ENCODE results near the gene PLAGL2.
"Not testable (repeated sequence)": the region's sequence is repeated elsewhere in the genome, so short reads cannot be mapped to it uniquely, and the experiment has no call there.

PLAGL2 gene

GRCh38 chr20:32207626-32208498, at the start of gene PLAGL2, which contains the start of gene POFUT1:
TSS of gene PLAGL2 (minus strand) at chr20:32207743. CDS start at chr20:32202178, 5,565 bp downstream.
TSS of gene POFUT1 (plus strand) at chr20:32207880. CDS start at chr20:32207942, 62 bp downstream.
- peak; percentile 18 for DNase-seq (ENCODE audit: low read depth)
- H3K4me3 ChIP-seq (ENCODE audit: low read depth, low read length) = peak within 1 kb of the TSS; percentile 80
- TF ChIP-seq, protein P1, sequence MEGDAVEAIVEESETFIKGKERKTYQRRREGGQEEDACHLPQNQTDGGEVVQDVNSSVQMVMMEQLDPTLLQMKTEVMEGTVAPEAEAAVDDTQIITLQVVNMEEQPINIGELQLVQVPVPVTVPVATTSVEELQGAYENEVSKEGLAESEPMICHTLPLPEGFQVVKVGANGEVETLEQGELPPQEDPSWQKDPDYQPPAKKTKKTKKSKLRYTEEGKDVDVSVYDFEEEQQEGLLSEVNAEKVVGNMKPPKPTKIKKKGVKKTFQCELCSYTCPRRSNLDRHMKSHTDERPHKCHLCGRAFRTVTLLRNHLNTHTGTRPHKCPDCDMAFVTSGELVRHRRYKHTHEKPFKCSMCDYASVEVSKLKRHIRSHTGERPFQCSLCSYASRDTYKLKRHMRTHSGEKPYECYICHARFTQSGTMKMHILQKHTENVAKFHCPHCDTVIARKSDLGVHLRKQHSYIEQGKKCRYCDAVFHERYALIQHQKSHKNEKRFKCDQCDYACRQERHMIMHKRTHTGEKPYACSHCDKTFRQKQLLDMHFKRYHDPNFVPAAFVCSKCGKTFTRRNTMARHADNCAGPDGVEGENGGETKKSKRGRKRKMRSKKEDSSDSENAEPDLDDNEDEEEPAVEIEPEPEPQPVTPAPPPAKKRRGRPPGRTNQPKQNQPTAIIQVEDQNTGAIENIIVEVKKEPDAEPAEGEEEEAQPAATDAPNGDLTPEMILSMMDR (IDR thresholded peaks at IDR 0.05; ENCODE audit: control insufficient read depth, extremely low read depth, insufficient read depth) = peak; percentile 52

GRCh38 chr20:32252189-32252588, 44.6 kb upstream of the PLAGL2 start:
- no peak overlapping the region for H3K4me3 ChIP-seq (ENCODE audit: low read depth, low read length)
- DNase-seq (ENCODE audit: low read depth) = no peak
- TF ChIP-seq, protein P1 (IDR thresholded peaks at IDR 0.05; ENCODE audit: control insufficient read depth, extremely low read depth, insufficient read depth) = no peak

DNA sequence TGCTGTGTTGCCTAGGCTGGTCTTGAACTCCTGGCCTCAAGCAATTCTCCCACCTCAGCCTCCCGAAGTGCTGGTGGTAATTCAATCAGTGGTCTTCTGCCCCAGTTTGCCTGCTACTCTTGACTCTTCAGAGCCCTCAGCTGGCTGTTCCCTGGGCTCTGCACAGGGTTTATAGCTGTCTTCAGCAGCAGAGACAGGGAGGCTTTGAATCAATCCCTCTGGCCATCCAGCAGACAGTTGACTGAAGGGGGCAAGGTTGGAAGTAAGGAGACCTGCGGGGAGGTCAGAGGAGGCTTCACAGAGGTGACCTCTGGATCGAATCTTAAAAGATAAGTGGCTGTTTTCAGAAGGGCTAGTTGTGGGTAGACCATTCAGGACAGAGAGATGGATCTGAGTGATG, 43.9 kb upstream of the PLAGL2 start:
- TF ChIP-seq, protein P1 (IDR thresholded peaks at IDR 0.05; ENCODE audit: control insufficient read depth, extremely low read depth, insufficient read depth) = no peak
- DNase-seq (ENCODE audit: low read depth) = no peak
- no peak overlapping the region for H3K4me3 ChIP-seq (ENCODE audit: low read depth, low read length)

DNA sequence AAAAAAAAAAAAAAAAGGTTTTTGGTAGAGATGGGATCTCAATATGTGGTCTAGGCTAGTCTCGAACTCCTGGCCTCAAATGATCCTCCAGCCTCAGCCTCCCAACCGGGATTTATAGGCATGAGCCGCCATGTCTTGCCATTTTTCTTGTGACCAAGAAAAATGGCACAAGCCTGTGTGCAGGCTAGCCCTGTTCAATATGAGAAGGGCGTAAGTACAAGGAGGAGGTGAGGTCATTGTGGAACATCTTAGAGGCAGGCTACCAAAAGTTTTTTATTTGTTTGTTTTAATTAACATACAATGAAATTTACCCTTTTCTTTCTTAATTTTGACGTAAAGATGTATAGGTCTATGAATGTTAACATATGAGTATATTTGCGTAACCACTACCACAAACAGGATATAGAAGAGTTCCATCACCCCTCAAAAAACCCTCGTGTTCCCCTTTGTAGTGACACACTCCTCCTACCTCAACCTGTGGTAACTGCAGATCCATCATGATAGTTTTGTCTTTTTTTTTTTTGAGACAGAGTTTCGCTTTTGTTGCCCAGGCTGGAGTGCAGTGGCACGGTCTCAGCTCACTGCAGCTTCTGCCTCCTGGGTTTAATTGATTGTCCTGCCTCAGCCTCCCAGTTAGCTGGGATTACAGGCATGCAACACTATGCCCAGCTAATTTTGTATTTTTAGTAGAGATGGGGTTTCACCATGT, 41.6 kb upstream of the PLAGL2 start:
- TF ChIP-seq, protein P1 (IDR thresholded peaks at IDR 0.05; ENCODE audit: control insufficient read depth, extremely low read depth, insufficient read depth) = no peak
- H3K4me3 ChIP-seq (ENCODE audit: low read depth, low read length) = no peak overlapping the region
- DNase-seq (ENCODE audit: low read depth) = no peak

GRCh38 chr20:32248043-32248442, 40.5 kb upstream of the PLAGL2 start:
- no peak for DNase-seq (ENCODE audit: low read depth)
- TF ChIP-seq, protein P1 (IDR thresholded peaks at IDR 0.05; ENCODE audit: control insufficient read depth, extremely low read depth, insufficient read depth) = no peak
- H3K4me3 ChIP-seq (ENCODE audit: low read depth, low read length) = no peak overlapping the region

GRCh38 chr20:32246208-32246607, 38.7 kb upstream of the PLAGL2 start:
- not testable (repeated sequence) for H3K4me3 ChIP-seq (ENCODE audit: low read depth, low read length)

GRCh38 chr20:32244959-32245358, 37.4 kb upstream of the PLAGL2 start:
- TF ChIP-seq, protein P1 (IDR thresholded peaks at IDR 0.05; ENCODE audit: control insufficient read depth, extremely low read depth, insufficient read depth) = no peak
- no peak overlapping the region for H3K4me3 ChIP-seq (ENCODE audit: low read depth, low read length)
- no peak for DNase-seq (ENCODE audit: low read depth)

More at GRCh38 chr20:32246208-32246607, 38.7 kb upstream of the PLAGL2 start:
- not testable (repeated sequence) for DNase-seq (ENCODE audit: low read depth)

Data from LNCaP clone FGC (cell line).